ENCODE results near the gene KRT3.

- no peak for TF ChIP-seq POLR2A (IDR thresholded peaks at IDR 0.05; ENCODE audit: low read depth, low read length)
- TF ChIP-seq POLR2AphosphoS5 (IDR thresholded peaks at IDR 0.05; ENCODE audit: low read depth, low read length) = no peak
These were observed 5.3 kb downstream of the KRT3 start for GRCh38 chr12:52790427-52791270.
